GM21723 (cell line): ENCODE data around the gene TIMP3.
"Not testable (repeated sequence)": the region's sequence is repeated elsewhere in the genome, so short reads cannot be mapped to it uniquely, and the experiment has no call there.

Experiments used
- ATAC-seq: cut with Tn5 transposase; IDR thresholded peaks from one replicate; pipeline ENCODE4 v1.9.1; 2021; ENCODE audit warnings: mild to moderate bottlenecking, moderate library complexity; ENCODE audit not compliant: unreplicated experiment

The TIMP3 gene

GRCh38 chr22:32801537-32802236, at the start of gene TIMP3:
TIMP3 (plus strand) TSS chr22:32801705; CDS start chr22:32802002, 297 bp downstream.
- ATAC-seq, result no peak

GRCh38 chr22:32752326-32752725, 49.2 kb upstream of the TIMP3 start:
- ATAC-seq, result no peak

GRCh38 chr22:32752816-32753520, 48.5 kb upstream of the TIMP3 start:
- ATAC-seq, result no peak

- no peak for ATAC-seq
Measured at GRCh38 chr22:32753591-32753990, 47.9 kb upstream of the TIMP3 start.

GRCh38 chr22:32754413-32755041, 47.0 kb upstream of the TIMP3 start:
- ATAC-seq, result no peak

- ATAC-seq, result not testable (repeated sequence)
Measured at GRCh38 chr22:32757086-32757762, 44.3 kb upstream of the TIMP3 start.

GRCh38 chr22:32758866-32759385, 42.6 kb upstream of the TIMP3 start:
- no peak for ATAC-seq

GRCh38 chr22:32760396-32760795, 41.1 kb upstream of the TIMP3 start:
- no peak for ATAC-seq

- no peak for ATAC-seq
Measured at GRCh38 chr22:32760815-32761214, 40.7 kb upstream of the TIMP3 start.

- no peak for ATAC-seq
Measured at GRCh38 chr22:32761251-32761903, 40.1 kb upstream of the TIMP3 start.

GRCh38 chr22:32764330-32765131, 37.0 kb upstream of the TIMP3 start:
- ATAC-seq, result no peak

GRCh38 chr22:32765132-32765618, 36.3 kb upstream of the TIMP3 start:
- ATAC-seq, result no peak

GRCh38 chr22:32771756-32772155, 29.7 kb upstream of the TIMP3 start:
- no peak for ATAC-seq

GRCh38 chr22:32775957-32776356, 25.5 kb upstream of the TIMP3 start:
- no peak for ATAC-seq

- ATAC-seq, result no peak
Measured at GRCh38 chr22:32776397-32776796, 25.1 kb upstream of the TIMP3 start.

GRCh38 chr22:32776802-32777201, 24.7 kb upstream of the TIMP3 start:
- ATAC-seq, result no peak

- ATAC-seq, result no peak
Measured at GRCh38 chr22:32777987-32778386, 23.5 kb upstream of the TIMP3 start.

GRCh38 chr22:32780726-32781310, 20.7 kb upstream of the TIMP3 start:
- no peak for ATAC-seq

- ATAC-seq, result no peak
Measured at GRCh38 chr22:32781695-32782094, 19.8 kb upstream of the TIMP3 start.
